Natural killer cell (primary cell): ENCODE measurements around the gene SLC35F1. TPM values are rescaled to one million over a fixed set of nuclear protein-coding genes. Genes with fewer than 3 reads are reported as not detected.

ENCODE experiments used
- ATAC-seq, 3 donors: fragments of 150-1000 bp in 2 of 3; fragments of 200-7000 bp in 1 of 3; cut with Tn5 transposase; 1 replicate in 1 of 3; 2 replicates in 2 of 3; pipeline ENCODE4 v1.10.0; 2021; ENCODE audit warnings: mild to moderate bottlenecking in 2 of 3, moderate library complexity in 2 of 3
- DNase-seq, 2 donors: peaks; one replicate each; pipeline versions ENCODE4 v3.0.0 to v3.0.0-alpha.2; 2013 to 2021; ENCODE audit warnings: mixed read lengths in 1 of 2
- H3K27ac ChIP-seq: one replicate; pipeline ENCODE4 v1.5.1; 2013; ENCODE audit warnings: mild to moderate bottlenecking, low read length
- H3K27me3 ChIP-seq: one replicate; pipeline ENCODE4 v1.6.1; 2013; ENCODE audit warnings: low read length; ENCODE audit not compliant: control insufficient read depth, insufficient read depth
- H3K36me3 ChIP-seq: one replicate; pipeline ENCODE4 v1.6.1; 2013; ENCODE audit warnings: low read length; ENCODE audit not compliant: control insufficient read depth, insufficient read depth
- H3K4me1 ChIP-seq: one replicate; pipeline ENCODE4 v1.6.1; 2013; ENCODE audit warnings: low read length; ENCODE audit not compliant: control insufficient read depth, insufficient read depth
- H3K4me3 ChIP-seq: one replicate; pipeline ENCODE4 v1.5.1; 2013; ENCODE audit warnings: low read length
- H3K9me3 ChIP-seq: one replicate; pipeline ENCODE4 v1.6.1; 2013; ENCODE audit warnings: low read length; ENCODE audit not compliant: control insufficient read depth, insufficient read depth
- H3K27ac Mint-ChIP-seq, 2 donors: one replicate each; pipeline ENCODE4 v1.8.0; 2022; ENCODE audit warnings: mild to moderate bottlenecking in 2 of 2, mixed read lengths in 2 of 2, moderate library complexity in 1 of 2
- H3K27me3 Mint-ChIP-seq, 2 donors: one replicate each; pipeline ENCODE4 v1.8.0; 2022; ENCODE audit warnings: low read depth in 2 of 2, mixed read lengths in 2 of 2
- H3K36me3 Mint-ChIP-seq: one replicate; pipeline ENCODE4 v1.8.0; 2022; ENCODE audit warnings: mixed read lengths
- H3K4me1 Mint-ChIP-seq, 2 donors: one replicate each; pipeline ENCODE4 v1.8.0; 2022; ENCODE audit warnings: mixed read lengths in 2 of 2
- H3K4me3 Mint-ChIP-seq: one replicate; pipeline ENCODE4 v1.8.0; 2022; ENCODE audit warnings: mild to moderate bottlenecking, moderate library complexity, mixed read lengths
- H3K9me3 Mint-ChIP-seq, 2 donors: one replicate each; pipeline ENCODE4 v1.8.0; 2022; ENCODE audit warnings: mixed read lengths in 2 of 2
- CTCF ChIP-seq: fragments of 200-600 bp; IDR thresholded peaks from one replicate; pipeline ENCODE4 v1.8.0; 2022; ENCODE audit warnings: antibody characterized with exemption
- WGBS: methylation state at CpG from one replicate; pipeline ENCODE4 v1.1.7; 2013; ENCODE audit warnings: missing lambda C conversion rate; ENCODE audit not compliant: insufficient coverage; 5-methylcytosine and 5-hydroxymethylcytosine counted together
- intact Hi-C: fragments of 100-400 bp; cut with micrococcal nuclease; formaldehyde crosslinking; loops from one replicate; pipeline ENCODE4 v1.14.2; 2022
- total RNA-seq, 4 donors: library from RNA; stranded (reverse); fragments of 120-200 nt in 1 of 4; gene quantifications; one replicate each; pipeline versions ENCODE4 v1.2.3 to v1.2.4, GENCODE V29; 2013 to 2022

Gene SLC35F1
- total RNA-seq, 3 donors from 2014 or later (not counting 1 experiment from before 2014, with no cell fraction given), result not detected

DNA sequence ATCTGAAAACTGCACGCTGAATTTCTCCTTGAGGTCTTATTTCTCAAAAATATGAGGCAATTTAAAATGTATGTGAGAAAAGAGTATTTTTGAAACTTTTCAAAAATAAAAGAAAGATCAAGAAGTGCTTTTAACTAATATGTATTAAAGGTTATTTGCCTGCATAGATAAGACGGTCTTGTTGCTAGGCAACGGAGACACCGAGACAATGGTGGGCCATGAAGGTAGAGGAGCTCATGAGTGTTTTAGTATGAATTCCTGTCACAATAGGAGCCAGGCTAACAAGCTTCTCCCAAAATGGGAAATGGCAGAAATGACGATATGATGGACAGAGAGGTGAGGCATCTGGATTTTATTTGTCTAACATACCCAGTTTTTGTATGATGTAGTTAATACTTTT lies 308.2 kb downstream of the SLC35F1 start:
- no peak for DNase-seq
- Histone ChIP-seq H3K9me3 (no peaks in the 10 kb centered on the region), H3K36me3 (no peaks in the 10 kb centered on the region), H3K27me3 (no peaks in the 10 kb centered on the region), H3K4me3 (no peak overlapping the region), H3K27ac (no peak overlapping the region), H3K4me1 (no peaks in the 10 kb centered on the region)
- no peak for ATAC-seq
- Mint-ChIP-seq H3K27me3 (no peaks in the 10 kb centered on the region), H3K4me1 (no peaks in the 10 kb centered on the region), H3K27ac (no peak overlapping the region), H3K9me3 (no peaks in the 10 kb centered on the region), H3K4me3 (no peak overlapping the region), H3K36me3 (no peaks in the 10 kb centered on the region)
- intact Hi-C loops, result no loop called here
- TF ChIP-seq CTCF, result no peak
- WGBS, result 92% methylated on average over 5 of the region's 5 CpGs

GRCh38 chr6:118216751-118217150 lies 309.7 kb downstream of the SLC35F1 start:
- no peak overlapping the region for H3K27ac Mint-ChIP-seq
- Histone ChIP-seq H3K36me3 (no peaks in the 10 kb centered on the region), H3K4me1 (no peaks in the 10 kb centered on the region), H3K4me3 (no peak overlapping the region), H3K27me3 (no peaks in the 10 kb centered on the region), H3K27ac (no peak overlapping the region), H3K9me3 (no peaks in the 10 kb centered on the region)
- H3K4me1 Mint-ChIP-seq, result no peaks in the 10 kb centered on the region
- ATAC-seq (no peak), DNase-seq (no peak)
- TF ChIP-seq CTCF, result no peak
- H3K4me3 Mint-ChIP-seq, result no peak overlapping the region
- no peaks in the 10 kb centered on the region for H3K36me3 Mint-ChIP-seq
- intact Hi-C loops, result no loop called here
- 80% methylated on average over 1 of the region's 2 CpGs for WGBS
- no peaks in the 10 kb centered on the region for H3K9me3 Mint-ChIP-seq
- H3K27me3 Mint-ChIP-seq, result no peaks in the 10 kb centered on the region

- 91% methylated on average over 2 of the region's 2 CpGs for WGBS
Observed at GRCh38 chr6:118218156-118218555, 311.1 kb downstream of the SLC35F1 start.

More at GRCh38 chr6:118218156-118218555, 311.1 kb downstream of the SLC35F1 start:
- H3K4me1 ChIP-seq, result no peaks in the 10 kb centered on the region
- no peak overlapping the region for H3K27ac ChIP-seq
- H3K9me3 ChIP-seq, result no peaks in the 10 kb centered on the region
- Mint-ChIP-seq H3K36me3 (no peaks in the 10 kb centered on the region), H3K4me1 (no peaks in the 10 kb centered on the region), H3K4me3 (no peak overlapping the region), H3K9me3 (no peaks in the 10 kb centered on the region), H3K27me3 (no peaks in the 10 kb centered on the region), H3K27ac (no peak overlapping the region)
- no peaks in the 10 kb centered on the region for H3K27me3 ChIP-seq
- no peak for DNase-seq
- H3K4me3 ChIP-seq, result no peak overlapping the region
- intact Hi-C loops, result no loop called here
- no peak for TF ChIP-seq CTCF
- ATAC-seq, result no peak
- H3K36me3 ChIP-seq, result no peaks in the 10 kb centered on the region
